Smooth muscle cell of the brain vasculature (primary cell): ENCODE data around the gene TRIM44.

ENCODE experiments used
- DNase-seq: peaks from one replicate; pipeline ENCODE4 v3.0.0-alpha.2; 2012; ENCODE audit warnings: low read depth, low spot score

The TRIM44 gene

DNA sequence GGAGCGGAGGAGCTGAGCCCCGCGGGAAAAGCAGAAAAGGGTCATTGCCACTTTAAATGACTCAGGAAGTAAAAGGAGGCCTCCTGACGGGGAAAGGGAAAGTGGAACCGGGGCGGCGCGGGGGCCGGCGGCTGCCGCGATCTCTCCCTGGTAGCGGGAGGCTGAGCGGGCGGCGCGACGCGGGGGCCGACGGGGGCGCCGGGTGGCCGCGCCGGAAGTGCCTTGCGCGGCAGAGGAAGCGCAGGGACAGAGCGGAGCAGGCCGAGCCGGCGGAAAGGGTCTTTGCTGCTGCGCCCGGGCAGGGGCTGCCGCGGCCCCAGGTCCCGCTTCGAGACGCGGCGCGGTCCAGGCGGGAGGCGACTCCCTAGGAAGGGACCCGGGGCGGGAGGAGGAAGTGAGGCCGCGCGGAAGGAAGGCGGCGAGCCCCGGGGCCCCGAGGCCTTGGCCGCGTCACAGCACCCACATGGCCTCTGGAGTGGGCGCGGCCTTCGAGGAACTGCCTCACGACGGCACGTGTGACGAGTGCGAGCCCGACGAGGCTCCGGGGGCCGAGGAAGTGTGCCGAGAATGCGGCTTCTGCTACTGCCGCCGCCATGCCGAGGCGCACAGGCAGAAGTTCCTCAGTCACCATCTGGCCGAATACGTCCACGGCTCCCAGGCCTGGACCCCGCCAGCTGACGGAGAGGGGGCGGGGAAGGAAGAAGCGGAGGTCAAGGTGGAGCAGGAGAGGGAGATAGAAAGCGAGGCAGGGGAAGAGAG is at the start of gene TRIM44:
Gene TRIM44, plus strand, starts transcription at position 127 of the 759 bp plus-strand sequence. Its CDS starts 337 bp downstream, at position 464.
- peak; percentile 52 for DNase-seq

- DNase-seq, result no peak
These were observed 47.5 kb upstream of the TRIM44 start for GRCh38 chr11:35614939-35615569.

DNA sequence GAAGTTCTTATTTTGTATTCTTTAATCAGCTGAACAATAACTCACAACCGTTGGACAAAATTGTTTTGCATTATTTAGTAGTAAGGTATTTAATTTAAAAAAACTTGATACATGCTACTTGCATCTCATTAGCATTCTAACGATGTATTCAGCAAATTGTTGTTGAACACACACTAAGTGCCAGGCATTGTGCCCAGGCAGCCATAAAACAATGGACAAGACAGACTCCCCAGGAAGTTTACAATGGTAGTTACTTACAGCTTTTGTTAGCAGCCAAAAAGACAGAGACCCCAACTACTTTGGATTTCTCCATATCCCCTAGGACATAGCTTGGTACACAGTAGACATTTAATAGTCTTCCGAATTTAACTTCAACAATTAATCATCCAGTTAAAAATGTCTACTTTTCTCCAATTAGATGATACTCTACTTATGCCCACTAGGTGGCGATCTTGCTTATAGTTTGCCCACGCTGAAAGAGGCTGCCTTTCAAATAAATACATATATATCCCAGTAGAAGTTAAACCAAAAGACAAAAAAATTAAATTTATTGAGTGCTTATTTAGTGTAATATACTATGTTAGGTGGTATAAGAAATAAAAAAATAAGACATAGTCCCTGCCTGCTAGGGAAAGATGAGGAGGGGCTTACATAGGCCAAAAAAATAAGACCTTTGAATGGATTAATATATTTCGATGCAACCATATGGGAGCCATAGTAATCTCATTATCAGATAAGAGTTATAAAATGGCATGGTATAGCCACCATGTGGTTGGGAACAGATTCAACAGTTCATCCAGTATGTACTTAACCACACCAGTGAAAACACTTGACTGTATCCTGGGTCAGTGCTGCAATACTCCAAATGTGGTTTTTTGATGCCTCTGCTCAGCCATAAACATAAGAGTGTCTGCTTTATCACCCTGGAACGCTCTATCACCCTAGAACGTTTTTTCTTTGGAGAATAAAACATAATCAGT is 46.4 kb upstream of the TRIM44 start:
- DNase-seq, result no peak

GRCh38 chr11:35617316-35617686 is 45.3 kb upstream of the TRIM44 start:
- no peak for DNase-seq

- no peak for DNase-seq
These were observed 44.7 kb upstream of the TRIM44 start, which contains the start of gene FJX1 for GRCh38 chr11:35617687-35618496. Gene FJX1 (plus strand): TSS chr11:35618460. CDS start chr11:35618637, 177 bp downstream.

DNA sequence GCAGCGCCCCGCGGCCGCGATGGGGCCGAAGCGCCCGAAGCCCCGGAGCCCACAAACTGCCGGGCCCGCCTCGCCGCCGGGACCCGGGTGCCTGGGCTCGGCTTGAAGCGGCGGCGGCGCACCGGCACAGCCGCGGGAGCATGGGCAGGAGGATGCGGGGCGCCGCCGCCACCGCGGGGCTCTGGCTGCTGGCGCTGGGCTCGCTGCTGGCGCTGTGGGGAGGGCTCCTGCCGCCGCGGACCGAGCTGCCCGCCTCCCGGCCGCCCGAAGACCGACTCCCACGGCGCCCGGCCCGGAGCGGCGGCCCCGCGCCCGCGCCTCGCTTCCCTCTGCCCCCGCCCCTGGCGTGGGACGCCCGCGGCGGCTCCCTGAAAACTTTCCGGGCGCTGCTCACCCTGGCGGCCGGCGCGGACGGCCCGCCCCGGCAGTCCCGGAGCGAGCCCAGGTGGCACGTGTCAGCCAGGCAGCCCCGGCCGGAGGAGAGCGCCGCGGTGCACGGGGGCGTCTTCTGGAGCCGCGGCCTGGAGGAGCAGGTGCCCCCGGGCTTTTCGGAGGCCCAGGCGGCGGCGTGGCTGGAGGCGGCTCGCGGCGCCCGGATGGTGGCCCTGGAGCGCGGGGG is 44.0 kb upstream of the TRIM44 start:
- no peak for DNase-seq

DNA sequence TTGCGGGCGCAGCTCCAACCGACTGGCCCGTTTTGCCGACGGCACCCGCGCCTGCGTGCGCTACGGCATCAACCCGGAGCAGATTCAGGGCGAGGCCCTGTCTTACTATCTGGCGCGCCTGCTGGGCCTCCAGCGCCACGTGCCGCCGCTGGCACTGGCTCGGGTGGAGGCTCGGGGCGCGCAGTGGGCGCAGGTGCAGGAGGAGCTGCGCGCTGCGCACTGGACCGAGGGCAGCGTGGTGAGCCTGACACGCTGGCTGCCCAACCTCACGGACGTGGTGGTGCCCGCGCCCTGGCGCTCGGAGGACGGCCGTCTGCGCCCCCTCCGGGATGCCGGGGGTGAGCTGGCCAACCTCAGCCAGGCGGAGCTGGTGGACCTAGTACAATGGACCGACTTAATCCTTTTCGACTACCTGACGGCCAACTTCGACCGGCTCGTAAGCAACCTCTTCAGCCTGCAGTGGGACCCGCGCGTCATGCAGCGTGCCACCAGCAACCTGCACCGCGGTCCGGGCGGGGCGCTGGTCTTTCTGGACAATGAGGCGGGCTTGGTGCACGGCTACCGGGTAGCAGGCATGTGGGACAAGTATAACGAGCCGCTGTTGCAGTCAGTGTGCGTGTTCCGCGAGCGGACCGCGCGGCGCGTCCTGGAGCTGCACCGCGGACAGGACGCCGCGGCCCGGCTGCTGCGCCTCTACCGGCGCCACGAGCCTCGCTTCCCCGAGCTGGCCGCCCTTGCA is 43.3 kb upstream of the TRIM44 start:
- no peak for DNase-seq

GRCh38 chr11:35619855-35620640 is 42.5 kb upstream of the TRIM44 start:
- DNase-seq, result no peak

DNA sequence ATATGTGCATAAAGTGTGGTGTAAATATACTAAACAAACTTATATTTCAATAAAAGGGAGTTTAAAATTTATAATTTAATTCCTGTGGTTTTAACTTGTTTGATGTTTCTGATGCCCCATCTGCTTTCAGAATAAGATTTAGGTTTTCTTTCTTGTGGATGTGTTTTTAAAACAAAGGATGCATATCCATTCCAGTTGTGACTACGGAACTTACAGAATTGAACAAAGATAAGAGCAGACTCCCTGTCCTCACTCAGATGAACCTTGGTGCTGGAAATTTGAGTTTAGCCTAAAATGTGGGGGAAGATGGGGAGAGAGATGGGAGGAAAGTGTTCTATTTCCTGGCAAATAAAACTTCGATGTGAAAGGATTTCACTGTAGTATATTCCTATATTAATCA is 41.8 kb upstream of the TRIM44 start:
- no peak for DNase-seq

- DNase-seq, result no peak
These were observed 41.0 kb upstream of the TRIM44 start for GRCh38 chr11:35621620-35622019.

GRCh38 chr11:35622070-35622469 is 40.5 kb upstream of the TRIM44 start:
- DNase-seq, result no peak

- DNase-seq, result peak; percentile 63
These were observed 38.9 kb upstream of the TRIM44 start for GRCh38 chr11:35623621-35624168.

DNA sequence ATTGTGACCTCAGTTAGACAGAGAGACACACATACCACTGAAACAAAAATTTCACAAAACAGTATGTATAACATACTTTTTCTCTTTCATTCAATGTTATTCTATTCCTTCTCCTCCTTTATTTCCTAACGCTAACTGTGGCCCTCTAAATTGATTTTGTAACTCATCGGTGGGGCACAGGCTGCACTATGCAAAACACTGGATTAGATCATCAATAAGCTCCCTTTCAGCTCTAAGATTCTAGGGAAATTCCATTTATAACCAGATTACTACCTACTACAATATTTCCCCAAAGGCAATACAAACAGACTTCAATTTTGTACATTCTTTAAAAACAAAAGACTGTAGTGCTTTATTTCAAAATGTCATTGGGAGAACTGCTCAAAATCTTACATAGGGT is 38.3 kb upstream of the TRIM44 start:
- DNase-seq, result no peak

- DNase-seq, result no peak
These were observed 37.8 kb upstream of the TRIM44 start for GRCh38 chr11:35624781-35625180.

DNA sequence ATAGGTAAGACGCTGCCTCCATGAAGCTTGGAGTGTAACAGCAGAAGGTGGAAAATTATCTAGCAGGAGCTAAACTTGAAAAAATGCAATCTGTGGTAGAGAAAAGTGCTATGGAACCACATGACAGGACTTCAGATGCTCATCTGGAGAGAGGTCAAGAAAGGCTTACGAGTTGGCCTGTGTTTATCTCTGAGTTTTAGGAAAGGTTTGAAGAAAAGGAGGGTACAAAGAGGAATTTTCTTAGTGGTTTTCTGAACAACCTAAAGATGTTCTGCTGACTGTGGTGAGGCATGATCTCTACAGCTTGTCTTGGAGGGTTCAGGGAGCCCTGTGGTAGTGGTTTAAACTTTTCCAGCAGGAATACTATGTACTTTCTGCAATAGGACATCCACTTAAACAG is 36.1 kb upstream of the TRIM44 start:
- no peak for DNase-seq

GRCh38 chr11:35629511-35629910 is 33.1 kb upstream of the TRIM44 start:
- no peak for DNase-seq

GRCh38 chr11:35629914-35630313 is 32.7 kb upstream of the TRIM44 start:
- peak; percentile 71 for DNase-seq

GRCh38 chr11:35631891-35632290 is 30.7 kb upstream of the TRIM44 start:
- DNase-seq, result no peak

DNA sequence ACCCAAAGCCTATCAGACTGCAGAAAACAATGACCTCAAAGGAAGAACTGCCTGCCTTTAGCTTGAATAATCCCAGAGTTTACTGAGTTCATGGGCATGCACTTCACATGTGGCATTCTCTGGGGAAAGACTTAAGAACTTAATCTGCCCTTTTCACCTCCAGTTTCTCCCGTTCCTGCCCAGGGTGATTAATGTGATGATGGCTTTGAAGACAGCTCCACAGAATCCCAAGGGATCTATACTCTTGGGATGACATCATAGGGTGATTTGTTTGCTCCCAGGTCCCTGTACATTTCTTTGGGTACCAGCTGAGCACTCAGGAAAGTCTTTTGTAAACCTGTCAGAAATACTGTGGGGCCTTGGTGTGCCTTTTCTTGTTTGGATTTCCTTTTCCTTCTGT is 30.3 kb upstream of the TRIM44 start:
- DNase-seq, result no peak
